HG03045 (cell line): ENCODE measurements around the gene PLOD3.
"Not testable (repeated sequence)": the region's sequence is repeated elsewhere in the genome, so short reads cannot be mapped to it uniquely, and the experiment has no call there.

ENCODE experiments used
- ATAC-seq: cut with Tn5 transposase; IDR thresholded peaks from one replicate; pipeline ENCODE4 v1.9.1; 2021; ENCODE audit warnings: mild to moderate bottlenecking, moderate library complexity; ENCODE audit not compliant: unreplicated experiment

Gene PLOD3

DNA sequence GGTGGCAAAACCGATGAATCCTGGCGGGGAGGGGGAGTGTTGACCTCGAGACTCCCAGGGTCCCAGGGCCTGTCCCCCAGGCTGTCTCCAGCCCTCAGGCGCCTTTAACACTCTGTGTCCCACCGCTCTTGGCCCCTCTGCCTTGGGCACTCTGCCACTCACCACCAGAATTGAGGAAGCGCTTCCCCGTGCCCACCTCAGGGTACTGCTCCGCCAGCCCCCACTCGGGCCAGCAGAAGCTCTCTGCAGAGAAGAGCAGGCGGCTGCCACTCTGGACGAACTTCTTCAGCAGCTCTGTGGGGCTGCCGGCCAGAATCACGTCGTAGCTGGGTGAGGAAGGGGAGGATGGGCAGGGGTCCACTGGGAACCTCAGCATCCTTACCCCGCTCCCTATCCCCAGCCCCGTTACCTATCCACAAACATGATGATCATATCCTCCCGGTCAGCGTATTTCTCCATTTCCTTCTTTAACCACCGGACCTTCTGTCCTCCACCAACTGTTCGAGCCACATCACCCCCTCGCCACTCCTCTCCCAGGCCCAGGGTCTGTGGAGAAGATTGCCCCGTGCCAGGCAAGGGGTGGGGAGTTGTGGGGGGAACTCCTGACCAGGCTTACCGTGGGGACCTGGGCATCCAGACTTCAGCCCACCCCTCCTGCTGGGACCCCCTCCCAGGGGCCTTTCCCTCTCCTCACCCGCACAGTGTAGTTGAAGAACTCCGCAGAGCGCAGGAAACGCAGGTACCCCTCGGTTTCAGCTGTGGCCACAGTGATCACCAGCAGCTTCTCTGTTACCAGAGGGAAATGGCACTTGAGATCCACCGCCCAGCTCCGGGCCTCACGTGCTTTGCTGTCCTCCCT lies 1.2 kb downstream of the PLOD3 start:
- ATAC-seq: no peak

DNA sequence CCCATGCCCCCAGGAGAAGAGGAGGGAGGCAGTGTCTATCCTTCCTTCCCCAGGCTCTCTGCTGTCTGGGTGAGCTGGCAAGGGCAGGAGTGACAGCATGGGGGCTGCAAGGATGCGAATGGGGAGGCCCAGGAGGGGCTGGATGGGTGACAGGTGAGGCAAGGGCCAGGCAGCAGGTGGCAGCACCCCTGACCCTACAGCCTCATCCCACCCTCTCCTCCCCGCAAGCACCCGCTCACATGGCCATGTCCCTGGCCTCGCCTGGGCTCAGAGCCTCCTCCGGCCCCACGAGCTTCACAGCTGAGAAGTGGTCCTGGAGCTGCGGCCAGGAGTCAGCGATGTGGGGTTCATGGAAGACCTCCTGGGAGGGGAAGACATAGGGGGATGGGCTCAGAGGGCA lies 5.4 kb downstream of the PLOD3 start:
- ATAC-seq: no peak

GRCh38 chr7:101211501-101211900 lies 5.9 kb downstream of the PLOD3 start:
- ATAC-seq: no peak

DNA sequence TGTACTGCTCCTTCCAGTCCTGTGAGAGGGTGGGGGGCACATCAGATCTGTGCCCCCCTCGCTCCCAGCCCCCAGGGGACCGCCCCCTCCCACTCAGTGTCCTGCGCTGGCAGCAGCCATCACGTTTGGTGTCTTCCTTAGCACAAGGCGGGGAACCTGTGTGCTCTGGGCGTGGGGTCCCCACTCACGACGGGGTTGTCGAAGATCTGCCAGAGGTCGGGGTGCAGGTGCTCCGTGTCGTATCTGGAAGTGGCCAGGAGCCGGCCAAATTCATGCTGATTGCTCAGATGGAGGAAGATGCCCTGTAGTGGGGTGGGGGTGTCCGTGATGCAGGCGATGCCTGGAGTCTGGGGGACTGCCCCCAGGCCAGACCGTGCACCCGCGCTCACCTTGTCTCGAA lies 7.2 kb downstream of the PLOD3 start:
- no peak for ATAC-seq

- ATAC-seq: no peak
Measured at GRCh38 chr7:101208794-101209193, 8.6 kb downstream of the PLOD3 start.

DNA sequence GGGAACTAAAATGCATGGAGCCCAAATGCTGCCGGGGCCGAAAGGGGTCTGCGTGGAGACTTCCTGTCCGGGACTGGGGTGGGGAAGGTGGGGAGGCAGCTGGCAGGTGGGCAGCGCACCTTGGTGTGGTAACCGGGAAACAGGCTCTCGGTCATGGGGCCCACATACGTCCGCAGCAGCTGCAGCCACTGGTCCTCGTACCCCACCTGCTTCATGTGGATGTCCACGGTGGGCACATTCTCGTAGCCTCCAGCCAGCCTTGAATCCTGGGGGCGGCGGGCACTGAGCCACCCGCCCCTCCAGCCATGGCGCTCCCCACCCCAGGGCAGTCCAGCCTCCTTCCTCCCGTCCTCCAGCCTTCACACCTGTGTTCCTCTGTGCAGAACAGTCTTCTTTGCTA lies 9.9 kb downstream of the PLOD3 start:
- ATAC-seq: no peak

DNA sequence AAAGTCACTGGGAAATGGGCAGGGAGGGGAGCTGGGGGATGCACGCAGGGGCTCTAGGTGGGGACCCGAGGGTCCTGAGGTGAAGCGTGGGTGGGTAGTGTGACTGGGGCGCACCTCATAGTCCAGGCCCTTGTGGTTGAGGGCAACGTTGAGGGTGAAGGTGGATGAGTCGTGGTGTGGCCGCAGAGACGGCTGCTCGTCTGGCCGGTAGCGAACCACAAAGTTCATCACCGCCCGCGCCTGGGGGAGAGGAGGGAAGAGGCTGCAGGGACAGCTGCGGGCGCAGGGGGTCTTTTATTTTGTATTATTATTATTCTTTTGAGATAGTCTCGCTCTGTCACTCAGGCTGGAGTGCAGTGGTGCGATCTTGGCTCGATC lies 10.7 kb downstream of the PLOD3 start:
- ATAC-seq: no peak

GRCh38 chr7:101205901-101206664 lies 11.3 kb downstream of the PLOD3 start:
- ATAC-seq: no peak

DNA sequence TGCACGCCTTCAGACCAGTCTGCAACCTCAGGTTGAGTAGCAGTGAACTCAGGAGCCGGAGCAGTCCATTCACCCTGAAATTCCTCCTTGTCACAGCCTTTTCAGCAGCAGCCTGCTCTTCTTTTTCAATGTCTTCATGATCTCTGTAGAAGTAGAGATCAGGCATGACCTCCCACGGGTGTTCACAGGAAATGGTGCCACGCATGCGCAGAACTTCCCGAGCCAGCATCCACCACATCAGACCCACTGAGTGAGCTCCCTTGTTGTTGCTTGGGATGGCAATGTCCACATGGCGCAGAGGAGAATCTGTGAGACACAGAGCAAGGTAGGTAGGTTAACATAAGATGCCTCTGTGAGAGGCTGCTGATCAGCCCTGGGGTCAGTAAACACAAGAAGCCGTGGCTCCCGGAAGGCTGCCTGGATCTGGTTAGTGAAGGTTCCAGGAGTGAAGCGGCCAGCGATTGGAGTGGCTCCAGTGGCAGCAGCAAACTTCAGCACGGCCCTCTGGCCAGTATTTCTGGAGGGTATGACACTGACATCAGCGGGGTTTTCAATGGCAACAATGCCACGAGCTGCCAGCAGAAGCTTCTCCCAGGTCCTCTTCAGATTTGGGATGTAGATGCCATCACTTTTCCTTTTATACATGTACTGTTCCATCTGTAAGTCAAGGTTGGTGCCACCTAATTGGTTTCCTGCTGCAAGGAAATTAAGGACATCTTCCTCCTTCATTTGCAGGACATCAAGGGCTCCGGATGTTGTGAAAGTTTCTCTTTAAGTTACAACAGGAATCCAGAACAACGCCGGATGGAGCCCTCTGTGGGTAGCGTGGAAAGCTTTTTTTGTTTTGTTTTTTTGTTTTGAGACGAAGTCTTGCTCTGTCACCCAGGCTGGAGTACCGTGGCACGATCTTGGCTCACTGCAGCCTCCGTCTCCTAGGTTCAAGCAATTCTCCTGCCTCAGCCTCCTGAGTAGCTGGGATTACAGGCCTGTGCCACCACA lies 13.3 kb downstream of the PLOD3 start:
- ATAC-seq: not testable (repeated sequence)

- ATAC-seq: no peak
Measured at GRCh38 chr7:101202603-101202918, 14.8 kb downstream of the PLOD3 start.

DNA sequence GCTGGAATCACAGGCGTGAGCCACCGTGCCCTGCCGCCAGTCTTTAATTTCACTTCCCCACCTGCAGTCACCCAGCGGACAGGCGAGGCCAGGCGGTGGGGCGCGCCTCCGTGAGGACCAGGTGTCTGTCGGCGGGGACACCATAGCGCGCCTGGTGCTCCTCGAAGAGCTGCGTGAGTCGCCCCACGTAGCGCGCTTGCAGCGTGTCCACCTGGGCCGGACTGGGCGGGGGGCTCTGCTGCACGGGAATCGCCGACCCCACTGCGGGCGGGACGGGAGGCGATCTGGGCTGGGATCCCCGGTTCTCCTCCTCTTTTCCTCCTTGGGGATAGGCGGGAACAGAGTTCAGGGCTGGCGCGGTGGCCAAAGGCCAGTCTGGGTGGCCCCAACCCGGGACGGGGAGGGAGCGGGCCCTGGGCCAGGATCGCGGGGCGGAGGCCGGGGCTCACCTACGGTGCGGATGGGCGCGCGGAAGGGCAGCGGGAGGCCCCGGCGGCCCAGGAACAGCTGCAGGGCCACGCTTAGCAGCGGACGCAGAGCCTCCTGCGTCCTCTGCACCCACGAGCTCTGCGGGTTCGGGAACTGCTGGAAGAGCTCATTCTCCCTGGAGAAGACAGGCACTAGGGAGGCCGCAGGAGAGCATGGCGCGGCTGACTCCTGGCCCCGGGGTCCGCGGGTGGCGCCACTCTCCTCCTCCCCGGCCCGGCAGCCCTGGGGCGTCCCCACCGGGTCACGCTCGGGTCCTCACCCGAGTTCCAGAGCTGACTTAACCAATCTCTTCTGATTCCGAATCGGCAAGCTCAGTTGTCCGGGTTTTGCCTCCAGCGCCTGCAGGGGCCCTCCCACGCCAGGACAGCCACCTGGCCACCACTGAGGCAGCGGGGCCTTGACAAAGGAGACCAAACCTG lies 15.4 kb downstream of the PLOD3 start:
- ATAC-seq: no peak

DNA sequence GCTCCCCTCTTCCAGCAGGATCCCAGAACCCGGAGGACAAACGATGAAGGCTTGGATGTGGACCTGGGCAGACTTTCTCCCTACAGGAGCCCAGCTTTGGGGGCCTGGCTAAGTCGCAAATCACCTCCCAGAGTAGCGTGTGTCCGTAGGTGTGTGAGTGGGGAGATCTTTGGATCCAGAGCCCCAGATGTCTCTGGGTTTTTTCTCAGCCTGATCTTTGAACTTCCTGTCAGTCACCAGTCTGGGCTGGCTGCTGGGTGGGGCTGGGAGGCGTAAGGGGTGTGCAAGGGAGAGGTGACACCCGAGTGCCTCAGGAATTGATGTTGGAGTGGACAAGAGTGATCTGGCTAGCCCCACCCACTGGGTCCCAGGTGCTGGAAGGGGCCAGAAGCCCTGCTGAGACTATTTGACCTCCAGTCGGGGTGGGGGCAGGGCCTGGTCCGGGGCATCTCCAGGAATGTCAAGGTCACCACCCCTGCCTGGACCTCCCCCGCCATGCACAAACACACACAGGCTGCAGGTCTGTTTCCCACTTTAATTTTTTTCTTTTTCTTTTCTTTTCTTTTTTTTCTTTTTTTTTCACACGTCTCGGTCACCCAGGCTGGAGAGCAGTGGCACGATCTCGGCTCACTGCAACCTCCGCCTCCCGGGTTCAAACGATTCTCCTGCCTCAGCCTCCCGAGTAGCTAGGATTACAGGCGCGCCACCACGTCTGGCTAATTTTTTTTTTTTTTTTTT lies 16.4 kb downstream of the PLOD3 start, which contains the start of gene MOGAT3:
MOGAT3 (minus strand) TSS at position 175 of the 738 bp plus-strand sequence. CDS start 182 bp downstream, outside the sequence.
- ATAC-seq: no peak

DNA sequence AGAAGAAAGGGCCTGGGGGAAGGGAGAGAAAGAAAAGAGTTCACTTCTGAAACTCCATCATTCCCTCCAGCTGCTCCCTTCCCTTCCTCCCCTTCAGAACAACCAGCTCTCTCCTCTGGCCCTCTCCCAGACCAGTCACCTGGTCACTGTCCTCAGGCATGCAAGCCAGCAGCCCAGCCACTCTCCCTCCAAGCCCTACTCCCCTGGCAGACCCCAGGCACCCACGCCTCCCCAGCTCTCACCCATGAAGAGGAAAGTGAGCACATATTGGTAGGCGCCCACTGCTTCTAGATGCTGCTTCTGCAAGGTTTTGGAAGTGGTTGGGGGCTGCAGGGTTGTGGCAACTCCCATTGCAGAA lies 16.9 kb downstream of the PLOD3 start:
- ATAC-seq: no peak

DNA sequence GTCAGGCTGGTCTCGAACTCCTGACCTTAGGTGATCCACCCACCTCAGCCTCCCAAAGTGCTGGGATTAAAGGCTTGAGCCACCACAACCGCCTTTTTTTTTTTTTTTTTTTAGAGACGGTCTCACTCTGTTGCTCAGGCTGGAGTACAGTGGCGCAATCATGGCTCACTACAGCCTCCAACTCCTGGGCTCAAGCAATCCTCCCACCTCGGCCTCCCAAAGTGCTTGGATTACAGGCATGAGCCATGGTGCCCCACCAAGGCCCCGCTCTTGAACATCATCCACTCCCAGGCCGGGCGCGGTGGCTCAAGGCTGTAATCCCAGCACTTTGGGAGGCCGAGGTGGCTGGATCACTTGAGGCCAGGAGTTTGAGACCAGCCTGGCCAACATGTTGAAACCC lies 17.9 kb downstream of the PLOD3 start:
- ATAC-seq: not testable (repeated sequence)

- no peak for ATAC-seq
Measured at GRCh38 chr7:101198476-101198875, 18.9 kb downstream of the PLOD3 start.

GRCh38 chr7:101197991-101198390 lies 19.4 kb downstream of the PLOD3 start:
- ATAC-seq: no peak

- ATAC-seq: no peak
Measured at GRCh38 chr7:101195884-101196283, 21.5 kb downstream of the PLOD3 start.

GRCh38 chr7:101189109-101189508 lies 28.3 kb downstream of the PLOD3 start:
- ATAC-seq: no peak

GRCh38 chr7:101186844-101187428 lies 30.4 kb downstream of the PLOD3 start:
- ATAC-seq: no peak
